ENCODE results near the gene AP2A1.

DNA sequence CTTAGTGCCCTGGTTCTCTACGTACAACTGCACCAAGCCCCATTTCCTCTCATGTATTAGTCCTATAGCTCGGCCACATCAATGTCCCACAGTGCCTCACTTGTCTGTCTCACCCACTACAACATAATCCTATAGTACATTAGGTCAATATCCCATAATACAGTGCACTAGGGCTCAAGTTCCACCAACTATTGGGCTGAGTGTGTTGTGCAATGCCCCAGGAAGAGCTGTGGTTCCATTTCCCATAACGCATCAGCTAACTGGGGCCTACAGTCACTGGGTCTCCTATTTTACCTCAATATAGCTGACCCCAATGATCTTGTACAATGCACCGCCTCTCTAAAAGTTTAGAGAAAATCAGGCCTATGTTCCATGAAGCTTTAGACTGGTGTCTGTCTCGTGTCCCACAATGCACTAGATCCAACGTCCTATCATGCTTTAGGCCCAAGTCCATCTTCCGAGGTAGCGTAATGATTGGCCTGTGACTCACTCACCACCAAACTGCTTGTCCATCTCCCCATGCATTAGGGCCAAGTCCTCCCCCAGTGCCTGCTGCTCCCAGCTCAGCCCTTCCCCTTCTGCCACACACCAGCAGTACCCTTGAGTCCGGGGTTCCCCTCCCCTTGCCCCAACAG, 25.5 kb upstream of the AP2A1 start:
- TF ChIP-seq CTCF (IDR thresholded peaks at IDR 0.05) (no peak), EP300 (IDR thresholded peaks at IDR 0.05) (no peak), POLR2A (IDR thresholded peaks at IDR 0.05) (no peak)
